ENCODE data around the gene TNPO3.
A peak's percentile ranks its signal among the peaks of the same experiment; 100 is the strongest.
"Not testable (repeated sequence)": the region's sequence is repeated elsewhere in the genome, so short reads cannot be mapped to it uniquely, and the experiment has no call there.

Gene TNPO3

DNA sequence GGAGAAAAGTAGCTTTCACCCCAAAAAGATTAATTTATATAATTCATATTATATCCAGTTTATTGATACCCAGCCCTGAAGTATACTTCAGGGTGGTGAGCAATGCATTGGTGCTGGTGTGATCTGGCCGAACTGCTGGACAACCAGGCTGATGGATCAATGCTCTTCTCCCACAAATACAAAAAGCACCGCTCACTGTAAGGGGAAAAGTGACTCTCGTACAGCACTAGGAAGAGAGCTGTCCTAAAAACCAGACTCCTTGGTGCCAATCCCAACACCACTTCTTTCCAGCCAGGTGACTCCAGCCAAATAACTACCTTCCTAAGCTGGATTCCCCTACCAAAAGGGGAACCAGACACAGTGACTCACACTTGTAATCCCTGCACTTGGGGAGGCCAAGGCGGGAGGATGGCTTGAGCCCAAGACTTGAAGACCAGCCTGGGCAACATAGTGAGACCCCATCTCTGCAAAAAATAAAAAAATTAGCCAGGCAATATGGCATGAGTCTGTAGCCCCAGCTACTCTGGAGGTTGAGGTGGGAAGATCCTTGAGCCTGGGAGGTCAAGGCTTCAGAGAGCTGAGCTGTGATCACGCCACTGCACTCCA, 13.1 kb upstream of the TNPO3 start:
- no peak for DNase-seq

DNA sequence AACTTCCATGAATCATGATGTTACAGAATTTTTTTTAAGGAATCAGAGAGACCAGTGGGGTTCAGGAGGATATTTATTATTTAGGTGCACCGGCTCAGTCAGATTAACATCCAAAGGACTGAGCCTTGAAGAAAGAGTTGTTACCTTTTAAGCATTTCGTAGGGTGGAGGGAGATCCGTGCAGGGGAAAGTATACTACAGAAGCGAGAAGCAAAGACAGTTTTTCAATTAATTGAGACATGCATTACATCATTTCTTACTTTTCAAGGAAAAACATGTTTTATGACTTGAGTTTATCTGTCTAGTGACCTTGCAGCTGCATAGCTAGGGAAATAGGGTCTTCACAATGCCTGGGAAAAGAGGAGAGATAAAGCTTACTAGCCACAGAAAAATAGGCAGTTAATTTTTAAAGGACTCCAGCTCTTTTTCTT, 12.2 kb upstream of the TNPO3 start:
- DNase-seq: not testable (repeated sequence)

DNA sequence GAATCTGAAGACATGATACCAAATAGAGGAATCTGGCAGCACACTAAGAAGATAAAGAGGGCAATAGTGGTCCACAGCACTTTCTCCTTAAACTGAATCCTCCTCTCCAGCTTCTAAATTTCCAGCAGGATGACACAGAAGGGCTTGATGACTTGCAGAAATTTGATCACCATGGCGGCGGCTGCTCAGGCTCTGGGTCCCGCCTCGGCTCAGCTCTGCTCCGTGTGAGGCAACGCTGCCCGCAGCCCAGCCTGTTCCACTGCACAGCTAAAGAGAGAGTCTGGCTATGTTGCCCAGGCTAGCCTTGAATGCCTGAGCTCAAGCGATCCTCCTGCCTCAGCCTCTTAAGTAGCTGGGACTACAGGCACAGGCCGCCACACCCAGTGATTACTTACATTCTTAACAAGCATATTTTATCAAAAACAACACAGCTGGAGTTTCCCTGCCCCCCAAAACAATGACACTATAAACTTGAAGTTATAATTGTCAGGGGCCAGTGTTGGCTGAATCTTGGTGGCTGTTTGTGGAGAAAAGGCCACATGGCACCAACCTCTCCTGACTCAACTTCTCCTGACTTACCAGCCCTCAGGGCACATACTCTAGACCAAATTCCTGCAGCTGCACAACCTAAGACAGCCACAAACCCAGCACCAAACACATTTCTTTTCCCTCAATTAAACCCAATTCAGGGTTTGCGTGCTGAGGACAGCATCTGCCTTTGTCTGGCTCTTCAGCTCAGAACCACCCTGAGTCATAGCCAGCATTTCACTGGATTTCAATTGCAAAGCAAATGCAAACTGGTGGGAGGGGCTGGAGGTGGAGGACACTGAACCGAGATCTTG, 11.6 kb upstream of the TNPO3 start:
- peak; percentile 54 for DNase-seq

DNA sequence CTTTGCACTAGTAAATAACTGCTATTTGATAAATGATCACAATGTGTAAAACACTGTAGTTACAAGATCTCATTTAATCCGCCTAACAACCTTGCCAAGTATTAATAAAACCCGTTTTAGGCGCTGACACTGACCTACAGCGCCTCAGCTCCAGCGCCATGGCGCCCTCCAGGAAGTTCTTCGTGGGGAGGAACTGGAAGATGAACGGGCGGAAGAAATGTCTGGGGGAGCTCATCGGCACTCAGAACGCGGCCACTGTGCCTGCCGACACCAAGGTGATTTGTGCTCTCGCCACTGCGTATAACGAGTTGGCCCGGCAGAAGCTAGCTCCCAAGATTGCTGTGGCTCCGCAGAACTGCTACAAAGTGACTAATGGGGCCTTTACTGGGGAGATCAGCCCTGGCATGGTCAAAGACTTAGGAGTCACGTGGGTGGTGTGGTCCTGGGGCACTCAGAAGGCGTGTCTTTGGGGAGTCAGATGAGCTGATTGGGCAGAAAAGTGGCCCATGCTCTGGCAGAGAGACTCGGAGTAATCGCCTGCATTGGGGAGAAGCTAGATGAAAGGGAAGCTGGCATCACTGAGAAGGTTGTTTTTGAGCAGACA, 1.1 kb upstream of the TNPO3 start:
- DNase-seq: no peak

DNA sequence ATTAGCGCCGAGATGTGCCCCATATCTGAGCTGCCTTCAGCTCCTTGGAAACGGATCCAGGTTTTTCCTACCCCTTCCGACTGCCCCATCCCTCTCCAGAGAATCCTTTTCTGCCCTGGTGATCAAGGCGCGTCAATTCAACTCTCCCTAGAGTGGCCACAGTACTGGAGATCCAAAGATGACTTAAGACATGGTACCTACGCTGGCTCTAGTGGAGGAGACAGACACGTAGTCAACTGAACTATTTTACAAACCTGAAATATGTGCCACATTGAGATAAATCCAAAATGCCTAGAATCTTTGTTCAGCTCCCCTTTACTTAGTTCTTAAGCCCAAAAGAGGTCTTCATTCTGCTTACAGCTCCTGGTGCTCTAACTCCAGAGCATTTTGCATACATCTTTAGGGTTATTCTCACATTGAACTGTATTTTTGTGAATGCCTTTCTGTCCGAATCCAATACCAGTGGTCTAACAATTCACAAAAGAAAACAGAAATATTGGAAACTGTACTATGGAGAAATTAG, 444 bp upstream of the TNPO3 start:
- DNase-seq: no peak

DNA sequence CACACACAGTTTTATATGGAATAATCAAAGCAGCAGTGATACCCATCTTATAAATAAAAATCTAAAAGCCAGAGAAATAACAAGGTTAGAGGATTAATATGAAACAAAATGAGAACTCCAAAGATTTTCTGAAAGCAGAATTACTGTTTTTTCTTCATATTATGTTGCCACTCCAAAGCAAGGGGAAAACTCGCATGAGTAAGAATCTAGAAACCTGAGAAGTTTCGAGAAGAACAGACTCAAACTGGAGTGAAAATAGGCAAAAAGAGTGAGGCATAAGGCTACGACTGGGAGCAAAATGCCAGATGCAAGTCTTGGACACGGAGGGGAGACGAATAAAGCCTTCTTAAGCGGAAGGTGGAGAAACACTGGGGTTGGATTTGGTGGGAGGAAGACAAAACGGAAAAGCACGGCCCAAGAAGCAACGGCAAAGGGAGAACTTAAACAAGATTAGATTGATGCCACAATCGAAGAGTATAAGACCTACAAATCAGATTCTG, 923 bp downstream of the TNPO3 start:
- DNase-seq: no peak

DNA sequence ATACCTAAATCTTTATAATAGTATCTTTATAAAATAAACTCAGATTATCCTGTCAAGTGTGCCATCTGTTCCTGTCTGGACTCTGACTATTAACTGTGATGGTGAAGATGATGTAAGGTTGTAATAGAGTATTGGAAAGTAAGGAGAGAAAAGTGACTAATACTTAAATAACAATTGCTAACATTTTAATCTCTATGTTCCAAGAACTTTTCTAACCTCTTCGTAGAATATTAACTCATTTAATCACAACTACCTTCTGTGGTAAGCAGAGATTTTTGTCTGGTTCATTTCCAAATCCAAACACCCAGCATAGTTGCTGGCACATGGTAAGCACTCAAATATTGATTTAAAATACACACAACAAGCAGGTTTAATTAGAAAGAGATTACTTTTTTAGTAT, 2.5 kb downstream of the TNPO3 start:
- no peak for DNase-seq

DNA sequence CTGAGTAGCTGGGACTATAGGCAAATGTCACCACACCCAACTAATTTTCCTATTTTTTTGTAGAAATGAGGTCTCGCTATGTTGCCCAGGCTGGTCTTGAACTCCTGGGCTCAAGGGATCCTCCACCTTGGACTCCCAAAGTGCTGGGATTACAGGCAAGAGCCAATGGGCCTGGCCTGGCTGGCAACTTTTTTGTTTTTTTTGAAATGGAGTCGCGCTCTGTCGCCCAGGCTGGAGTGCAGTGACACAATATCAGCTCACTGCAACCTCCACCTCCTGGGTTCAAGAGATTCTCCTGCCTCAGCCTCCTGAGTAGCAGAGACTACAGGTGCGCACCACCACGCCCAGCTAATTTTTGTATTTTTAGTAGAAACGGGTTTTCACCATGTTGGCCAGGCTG, 3.5 kb downstream of the TNPO3 start:
- DNase-seq: not testable (repeated sequence)

DNA sequence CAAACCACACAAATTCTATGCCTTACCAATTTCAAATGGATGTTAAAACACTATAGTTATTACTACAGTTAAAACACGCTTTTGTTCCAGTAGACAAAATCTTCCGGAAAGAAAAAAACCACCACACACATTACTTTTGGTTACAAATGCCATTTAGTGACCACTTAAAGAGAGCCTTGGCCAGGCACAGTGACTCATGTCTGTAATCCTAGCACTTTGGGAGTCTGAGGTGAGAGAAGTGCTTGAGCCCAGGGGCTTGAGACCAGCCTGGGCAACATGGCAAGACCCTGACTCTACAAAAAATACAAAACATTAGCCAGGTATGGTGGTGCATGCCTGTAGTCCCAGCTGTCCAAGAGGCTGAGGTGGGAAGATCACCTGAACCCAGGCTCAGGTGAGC, 7.2 kb downstream of the TNPO3 start:
- DNase-seq: no peak

DNA sequence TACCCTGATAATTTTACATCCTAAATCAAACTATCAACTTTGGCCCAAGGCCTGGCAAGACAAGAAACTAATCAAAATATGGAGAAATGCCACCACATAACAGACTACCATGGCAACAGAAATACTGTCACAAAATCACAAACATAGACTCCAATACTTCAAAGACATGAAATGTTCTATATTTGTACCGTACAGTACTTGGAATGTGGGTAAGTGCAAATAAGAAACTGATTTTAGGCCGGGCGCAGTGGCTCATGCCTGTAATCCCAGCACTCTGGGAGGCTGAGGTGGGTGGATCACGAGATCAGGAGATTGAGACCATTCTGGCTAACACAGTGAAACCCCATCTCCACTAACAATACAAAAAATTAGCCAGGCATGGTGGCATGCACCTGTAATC, 9.2 kb downstream of the TNPO3 start:
- no peak for DNase-seq

DNA sequence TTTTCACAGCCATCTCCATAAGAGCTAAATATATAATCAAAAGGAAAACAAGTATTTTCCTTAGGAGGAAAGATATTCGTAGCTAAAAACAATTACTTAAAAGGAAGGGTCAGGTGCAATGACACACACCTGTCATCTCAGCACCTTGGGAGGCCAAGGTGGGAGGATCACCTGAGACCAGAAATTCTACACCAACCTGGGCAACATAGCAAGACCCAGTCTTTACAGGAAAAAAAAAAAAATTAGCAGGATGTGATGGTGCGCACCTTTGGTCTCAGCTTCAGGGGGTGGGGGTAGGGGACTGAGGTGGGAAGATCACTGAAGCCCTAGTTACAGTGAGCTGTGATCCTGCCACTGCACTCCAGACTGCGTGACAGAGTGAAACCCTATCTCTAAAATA, 11.9 kb downstream of the TNPO3 start:
- no peak for DNase-seq

DNA sequence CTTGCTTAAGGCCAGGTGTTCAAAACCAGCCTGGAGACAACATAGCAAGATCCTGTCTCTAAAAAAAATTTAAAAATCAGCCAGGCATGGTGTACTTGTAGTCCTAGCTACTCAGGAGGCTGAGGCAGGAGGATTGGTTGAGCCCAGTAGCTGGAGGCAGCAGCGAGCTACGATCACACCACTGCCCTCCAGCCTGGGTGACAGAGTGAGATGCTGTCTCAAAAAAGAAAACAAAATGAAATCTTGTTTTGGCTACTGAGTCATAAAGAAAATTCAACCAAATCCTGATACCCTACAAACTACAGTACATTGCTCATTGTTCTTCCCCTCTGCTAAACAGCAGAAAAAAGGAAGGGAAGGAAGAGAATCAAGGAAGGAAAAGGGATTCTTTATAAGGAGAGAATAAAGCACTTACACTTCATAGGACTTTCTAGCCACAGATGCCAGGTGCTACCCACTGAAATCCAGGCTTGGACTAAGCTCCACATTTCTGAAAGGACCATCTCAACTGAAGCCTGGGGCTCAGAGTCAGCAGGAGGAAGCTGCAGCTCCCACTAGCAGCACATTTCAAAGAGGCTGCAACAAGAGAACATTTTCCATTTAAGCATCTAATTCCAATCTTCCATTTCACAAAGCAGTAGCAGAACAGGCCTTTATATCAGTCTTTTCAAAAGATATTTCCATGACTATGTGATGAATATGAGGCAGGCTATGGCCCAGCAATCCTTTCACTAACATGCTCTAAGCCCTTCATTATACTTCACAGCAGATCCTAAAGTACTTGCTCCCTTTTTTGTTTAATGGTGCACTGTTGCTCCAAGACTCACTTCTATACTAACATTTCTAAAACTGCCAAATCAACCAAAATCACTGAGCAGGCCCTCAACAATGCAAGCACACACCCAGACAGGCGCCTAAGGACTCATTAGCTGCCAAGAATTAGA, 13.5 kb downstream of the TNPO3 start:
- DNase-seq: no peak

DNA sequence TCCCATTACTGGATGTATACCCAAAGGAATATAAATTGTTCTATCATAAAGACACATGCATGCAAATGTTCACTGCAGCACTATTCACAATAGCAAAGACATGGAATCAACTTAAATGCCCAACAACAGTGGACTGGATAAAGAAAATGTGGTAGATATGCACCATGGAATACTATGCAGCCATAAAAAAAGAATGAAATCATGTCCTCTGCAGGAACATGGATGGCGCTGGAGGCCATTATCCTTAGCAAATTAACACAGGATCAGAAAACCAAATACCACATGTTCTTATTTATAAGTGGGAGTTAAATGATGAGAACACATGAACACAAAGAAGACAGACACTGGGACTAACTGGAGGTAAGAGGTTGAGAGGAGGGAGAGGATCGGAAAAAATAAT, 16.4 kb downstream of the TNPO3 start:
- not testable (repeated sequence) for DNase-seq

DNA sequence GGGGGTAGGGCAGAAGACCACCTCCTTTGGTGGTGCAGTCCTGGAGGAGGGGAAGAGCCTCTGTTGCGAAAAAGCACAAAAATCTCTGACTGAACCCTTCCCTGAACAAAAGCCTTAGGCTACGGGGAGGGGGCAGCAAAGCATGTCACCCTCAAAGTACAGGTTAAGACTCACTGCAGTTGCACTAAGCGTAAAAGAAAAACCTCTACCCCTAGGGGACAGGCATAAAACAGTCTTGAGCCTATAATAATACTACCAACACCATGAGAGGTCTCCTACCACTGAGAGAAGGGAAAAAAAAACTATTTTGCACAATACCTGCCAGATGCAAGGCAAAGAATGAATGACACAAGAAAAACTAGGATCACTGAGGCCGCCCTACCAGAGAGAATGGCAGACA, 17.3 kb downstream of the TNPO3 start:
- no peak for DNase-seq

DNA sequence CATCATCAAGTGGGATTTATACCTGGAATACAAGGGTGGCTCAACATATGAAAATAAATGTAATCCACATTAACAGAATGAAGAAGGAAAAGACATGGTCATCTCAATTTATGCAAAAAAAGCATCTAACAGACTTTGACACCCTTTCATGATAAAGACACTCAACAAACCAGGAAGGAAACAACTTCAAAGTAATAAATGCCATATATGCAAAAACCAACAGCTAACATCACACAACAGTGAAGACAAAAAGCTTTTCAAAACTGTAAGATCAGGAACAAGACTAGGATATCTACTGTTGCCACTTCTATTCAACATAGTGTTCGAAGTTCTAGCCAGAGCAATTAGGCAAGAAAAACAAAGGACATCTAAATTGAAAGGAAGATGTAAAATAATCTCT, 22.9 kb downstream of the TNPO3 start:
- DNase-seq: no peak

DNA sequence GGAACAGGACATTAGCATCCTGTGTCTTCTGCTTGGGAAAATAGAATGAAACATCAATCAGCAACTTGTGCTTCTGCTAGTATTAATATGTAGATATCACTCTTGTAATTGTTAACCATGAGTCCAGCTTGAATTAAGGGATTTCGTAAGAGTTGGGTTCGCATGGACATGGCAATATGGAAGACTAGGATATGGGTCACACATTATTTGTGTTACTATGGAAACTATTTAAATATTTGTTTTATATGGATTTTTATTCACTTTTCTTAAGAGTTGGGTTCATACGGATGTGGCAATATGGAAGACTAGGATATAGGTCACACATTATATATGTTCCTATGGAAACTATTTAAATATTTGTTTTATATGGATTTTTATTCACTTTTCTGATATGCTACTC, 24.5 kb downstream of the TNPO3 start:
- DNase-seq: no peak

DNA sequence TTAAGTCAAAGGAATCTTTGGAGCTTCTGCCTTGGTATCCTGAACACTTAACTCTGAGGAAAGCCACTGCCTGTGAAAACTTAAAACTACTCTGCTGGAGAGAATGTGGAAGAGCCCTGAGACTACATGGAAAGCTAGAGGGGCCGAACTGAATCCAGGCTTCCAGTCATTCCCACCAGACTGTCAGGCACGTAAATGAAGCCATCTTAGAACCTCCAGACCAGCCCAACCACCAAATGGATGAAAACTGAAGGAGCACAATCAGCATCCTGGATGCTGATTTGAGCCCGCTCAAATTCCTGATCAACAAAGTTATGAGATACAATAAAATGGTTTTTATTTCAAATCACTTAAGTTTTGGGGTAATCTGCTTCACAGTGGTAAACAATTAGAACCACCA, 30.8 kb downstream of the TNPO3 start:
- no peak for DNase-seq

DNA sequence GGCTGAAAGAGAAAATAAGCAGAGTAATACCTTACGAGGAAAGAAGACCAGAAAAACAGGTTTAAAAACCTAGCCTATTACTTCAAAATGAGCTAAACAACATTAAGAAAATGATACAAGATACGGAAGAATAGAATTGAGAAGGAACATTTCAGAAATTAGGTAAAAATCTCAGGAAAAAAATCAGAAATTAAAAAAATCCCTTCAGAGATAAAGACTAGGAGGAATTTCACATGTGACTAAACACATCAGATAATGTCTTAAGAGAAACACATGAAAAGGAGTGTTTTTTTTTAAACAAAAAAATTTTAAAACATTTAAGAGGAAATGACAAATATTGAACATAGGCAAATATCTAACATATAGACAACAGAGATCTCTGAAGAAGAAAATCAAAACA, 33.3 kb downstream of the TNPO3 start:
- DNase-seq: no peak

DNA sequence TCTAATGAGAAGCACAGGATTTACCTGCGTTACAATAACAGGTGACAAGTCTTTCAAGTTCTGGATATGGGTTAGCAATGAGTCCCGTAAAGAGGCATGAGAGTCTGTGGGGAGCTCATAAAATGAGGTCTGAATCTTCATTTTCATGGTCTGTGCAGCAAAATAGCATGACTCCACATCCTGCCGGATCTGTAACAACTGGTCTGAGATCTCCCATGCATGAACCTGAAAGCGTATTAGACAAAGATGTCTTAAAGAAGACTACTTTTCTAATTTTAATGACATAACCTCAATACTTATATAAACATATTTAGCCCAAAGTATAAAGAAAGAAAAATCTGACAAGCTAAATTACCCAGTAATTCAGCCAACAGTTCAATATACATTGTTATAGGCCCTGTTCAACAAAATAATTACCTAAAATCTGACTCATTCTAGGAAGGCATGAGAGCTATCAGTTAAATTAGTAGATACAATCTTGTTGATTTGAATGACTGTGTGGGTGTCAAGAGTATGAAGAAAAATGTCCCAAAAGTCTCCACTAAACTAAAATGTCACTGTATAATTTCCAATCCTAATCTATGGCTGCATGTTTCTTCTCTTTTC, 36.9 kb downstream of the TNPO3 start:
- DNase-seq: no peak

DNA sequence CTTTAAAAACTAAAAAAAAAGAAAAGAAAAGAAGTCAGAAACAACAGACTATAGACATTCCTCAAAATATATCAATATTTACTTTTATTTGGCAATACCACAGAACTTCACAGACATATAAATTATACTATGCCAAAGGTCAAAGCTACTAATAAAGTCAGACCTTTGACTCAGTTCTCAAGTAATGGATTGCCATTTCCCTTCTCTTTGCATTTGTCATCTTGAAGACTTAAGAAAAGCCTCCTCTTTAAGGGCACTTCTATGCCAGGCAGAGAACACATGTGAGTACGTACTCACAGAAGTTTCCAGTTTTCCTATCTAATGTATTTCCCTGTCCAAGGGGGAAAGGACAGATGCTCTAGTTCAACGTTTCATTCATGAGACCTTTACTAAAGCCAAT, 37.6 kb downstream of the TNPO3 start:
- no peak for DNase-seq

DNA sequence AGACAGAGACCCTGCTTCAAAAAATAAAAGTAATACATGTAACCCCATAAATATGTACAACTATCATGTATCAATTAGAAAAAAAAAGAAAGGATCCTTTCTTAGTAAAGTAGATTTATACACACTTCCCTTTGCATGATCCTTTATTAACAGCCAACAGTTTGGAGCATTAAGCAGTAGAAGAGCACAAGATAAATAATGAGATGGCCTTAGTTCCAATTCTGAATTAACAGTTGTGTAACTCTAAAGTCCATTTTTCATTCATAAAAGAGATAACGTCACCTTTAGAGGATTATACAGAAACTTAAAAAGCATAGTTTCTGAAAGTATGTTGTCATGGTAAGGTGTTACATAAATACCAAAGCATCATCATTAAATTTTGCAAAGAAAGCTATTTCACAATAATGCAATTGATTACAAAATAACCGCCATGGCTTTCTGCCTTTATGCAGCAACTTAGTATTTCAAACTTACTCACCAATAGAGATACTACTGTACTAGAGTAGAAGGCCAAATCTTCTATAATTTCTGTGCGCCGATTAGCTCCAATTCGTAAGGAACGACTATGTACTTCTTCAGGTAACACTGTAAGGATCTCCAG, 40.3 kb downstream of the TNPO3 start:
- DNase-seq: no peak
